Measurements from ENCODE around the gene ALPK3.

The ALPK3 gene, protein sequence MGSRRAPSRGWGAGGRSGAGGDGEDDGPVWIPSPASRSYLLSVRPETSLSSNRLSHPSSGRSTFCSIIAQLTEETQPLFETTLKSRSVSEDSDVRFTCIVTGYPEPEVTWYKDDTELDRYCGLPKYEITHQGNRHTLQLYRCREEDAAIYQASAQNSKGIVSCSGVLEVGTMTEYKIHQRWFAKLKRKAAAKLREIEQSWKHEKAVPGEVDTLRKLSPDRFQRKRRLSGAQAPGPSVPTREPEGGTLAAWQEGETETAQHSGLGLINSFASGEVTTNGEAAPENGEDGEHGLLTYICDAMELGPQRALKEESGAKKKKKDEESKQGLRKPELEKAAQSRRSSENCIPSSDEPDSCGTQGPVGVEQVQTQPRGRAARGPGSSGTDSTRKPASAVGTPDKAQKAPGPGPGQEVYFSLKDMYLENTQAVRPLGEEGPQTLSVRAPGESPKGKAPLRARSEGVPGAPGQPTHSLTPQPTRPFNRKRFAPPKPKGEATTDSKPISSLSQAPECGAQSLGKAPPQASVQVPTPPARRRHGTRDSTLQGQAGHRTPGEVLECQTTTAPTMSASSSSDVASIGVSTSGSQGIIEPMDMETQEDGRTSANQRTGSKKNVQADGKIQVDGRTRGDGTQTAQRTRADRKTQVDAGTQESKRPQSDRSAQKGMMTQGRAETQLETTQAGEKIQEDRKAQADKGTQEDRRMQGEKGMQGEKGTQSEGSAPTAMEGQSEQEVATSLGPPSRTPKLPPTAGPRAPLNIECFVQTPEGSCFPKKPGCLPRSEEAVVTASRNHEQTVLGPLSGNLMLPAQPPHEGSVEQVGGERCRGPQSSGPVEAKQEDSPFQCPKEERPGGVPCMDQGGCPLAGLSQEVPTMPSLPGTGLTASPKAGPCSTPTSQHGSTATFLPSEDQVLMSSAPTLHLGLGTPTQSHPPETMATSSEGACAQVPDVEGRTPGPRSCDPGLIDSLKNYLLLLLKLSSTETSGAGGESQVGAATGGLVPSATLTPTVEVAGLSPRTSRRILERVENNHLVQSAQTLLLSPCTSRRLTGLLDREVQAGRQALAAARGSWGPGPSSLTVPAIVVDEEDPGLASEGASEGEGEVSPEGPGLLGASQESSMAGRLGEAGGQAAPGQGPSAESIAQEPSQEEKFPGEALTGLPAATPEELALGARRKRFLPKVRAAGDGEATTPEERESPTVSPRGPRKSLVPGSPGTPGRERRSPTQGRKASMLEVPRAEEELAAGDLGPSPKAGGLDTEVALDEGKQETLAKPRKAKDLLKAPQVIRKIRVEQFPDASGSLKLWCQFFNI (N-terminal part only)

DNA sequence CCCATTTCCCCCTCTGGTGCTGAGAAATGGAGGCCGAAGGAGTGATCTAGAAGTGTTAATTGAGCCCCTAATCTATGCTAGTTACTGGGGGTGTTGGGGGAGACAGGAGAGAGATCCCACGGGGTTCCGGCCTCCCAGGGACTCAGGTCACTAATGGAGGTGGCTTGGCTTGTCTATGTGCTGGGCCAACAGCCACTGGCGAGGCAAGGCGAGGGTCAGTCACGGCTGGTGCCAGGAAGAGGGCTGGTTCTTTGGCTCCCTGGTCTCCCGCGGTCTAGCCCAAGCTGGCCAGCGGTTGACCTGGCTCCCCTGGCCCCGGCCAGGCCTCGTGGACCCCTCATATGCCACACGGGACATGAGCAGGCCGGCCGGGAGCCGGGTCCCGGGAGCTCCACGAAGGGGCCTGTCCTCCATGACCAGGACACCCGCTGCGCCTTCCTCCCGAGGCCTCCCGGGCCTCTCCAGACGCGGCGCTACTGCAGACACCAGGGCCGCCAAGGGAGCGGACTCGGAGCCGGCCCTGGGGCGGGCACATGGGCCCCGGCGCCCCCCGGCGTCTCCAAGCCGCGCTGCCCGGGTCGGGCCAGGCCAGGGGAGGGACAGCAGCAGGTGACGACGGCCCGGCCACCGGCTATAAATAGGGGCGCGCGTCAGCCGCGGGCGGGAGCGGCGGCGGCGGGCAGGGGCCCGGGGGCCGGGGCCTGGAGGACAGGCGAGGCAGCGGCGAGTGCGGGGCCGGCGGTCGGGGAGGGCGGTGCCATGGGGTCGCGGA is at the start of gene ALPK3:
Gene ALPK3, plus strand, starts transcription at position 663 of the 772 bp plus-strand sequence. Its CDS starts 97 bp downstream, at position 760.
- no peak for DNase-seq

DNA sequence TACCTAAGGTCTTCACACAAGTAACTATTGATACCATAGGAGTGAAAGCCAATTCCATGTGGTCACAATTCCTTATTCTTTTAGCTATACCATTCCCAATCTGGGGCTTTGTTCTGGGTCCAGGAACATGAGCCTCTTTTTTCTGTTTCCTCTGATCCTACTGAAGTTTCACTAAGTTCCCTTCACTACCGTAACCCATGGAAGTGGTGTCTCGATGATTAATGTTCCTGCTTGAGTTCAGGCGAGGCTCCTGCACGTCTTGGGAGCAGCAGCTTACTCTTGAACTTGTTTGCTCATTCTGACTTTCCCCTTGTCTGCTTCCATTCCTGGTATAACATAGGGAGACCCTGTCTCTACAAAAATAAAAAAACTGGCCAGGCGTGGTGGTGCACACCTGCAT is 45.1 kb upstream of the ALPK3 start:
- DNase-seq, result no peak

DNA sequence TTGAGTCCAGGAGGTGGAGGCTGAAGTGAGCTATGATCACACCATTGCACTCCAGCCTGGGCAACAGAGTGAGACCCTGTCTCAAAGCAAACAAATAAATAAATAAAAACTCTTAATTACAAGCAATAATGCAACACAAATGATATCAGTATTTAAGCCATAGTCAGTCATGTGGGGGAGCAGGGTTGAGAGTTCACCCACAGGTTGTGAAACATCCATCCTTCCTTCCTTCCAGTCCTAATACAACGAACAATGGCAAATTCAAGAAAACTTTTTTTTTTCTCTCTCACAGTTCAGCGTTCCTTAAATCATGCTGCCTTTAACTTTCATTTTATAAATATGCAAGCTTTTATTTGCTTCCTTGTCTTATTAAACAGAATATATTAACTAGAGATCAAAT is 44.7 kb upstream of the ALPK3 start:
- DNase-seq, result no peak

DNA sequence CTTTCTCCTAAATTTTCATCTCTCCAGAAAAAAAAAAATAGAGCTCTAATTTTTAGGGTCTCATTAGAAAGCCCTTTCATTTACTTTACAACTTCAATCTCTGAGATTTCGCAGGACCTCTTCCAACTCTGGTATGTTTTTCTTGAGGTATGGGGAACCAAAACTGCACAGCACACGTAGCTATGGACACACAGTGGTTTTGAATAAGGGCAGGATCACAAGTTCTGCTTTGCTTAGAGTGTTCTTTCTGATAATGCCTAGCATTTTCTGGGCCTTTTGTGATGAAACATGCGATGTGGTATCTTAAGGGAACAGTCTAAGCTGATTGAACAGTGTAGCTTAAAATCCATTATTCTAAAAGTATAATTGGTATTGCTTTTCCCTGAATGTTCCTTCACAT is 43.4 kb upstream of the ALPK3 start:
- no peak for DNase-seq

DNA sequence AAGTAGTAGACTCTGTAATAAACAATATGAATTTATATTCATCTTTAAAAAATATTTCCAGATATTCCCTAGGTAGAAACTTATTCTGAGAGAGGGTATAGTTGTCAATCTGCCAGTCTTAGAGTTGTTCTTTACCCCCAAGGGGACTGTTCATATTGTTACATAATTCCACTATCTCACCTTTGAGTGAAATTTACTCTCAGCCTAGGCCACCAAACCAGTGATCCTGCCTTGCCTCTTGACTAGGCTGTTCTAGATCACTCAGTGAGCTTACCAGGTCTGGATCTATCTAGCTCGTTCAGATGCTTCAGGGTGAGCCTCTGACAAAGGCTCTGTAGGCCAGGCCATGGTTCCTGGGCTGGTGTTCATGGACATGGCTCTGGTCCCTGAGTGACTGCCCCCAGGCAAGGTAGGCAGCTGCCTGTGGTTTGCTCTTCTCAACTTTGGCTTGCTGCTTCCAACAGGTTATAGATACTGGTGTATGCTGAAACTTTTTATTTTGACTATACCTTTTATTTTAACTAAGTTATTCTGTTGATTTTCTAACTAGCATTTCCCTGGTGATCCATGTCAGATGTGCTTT is 41.2 kb upstream of the ALPK3 start:
- DNase-seq, result no peak

DNA sequence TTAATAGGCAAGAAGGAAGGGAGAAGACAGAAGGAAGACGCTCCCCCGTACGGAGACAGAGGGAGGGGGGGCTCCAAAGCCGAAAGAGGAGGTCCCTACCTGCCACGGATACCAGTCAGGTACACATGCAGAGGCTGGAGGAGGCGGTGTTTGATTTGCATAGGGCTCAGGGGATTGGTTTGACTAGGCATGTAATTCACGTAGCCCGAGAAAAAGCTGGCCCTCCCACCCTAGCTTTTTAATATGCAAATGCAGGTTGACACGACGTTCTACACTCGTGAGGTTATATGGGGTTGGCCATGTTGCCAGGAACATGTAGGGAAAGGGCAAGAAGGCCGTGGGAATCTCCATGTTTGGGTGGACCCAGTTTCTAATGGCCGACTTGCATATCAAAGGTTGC is 39.0 kb upstream of the ALPK3 start:
- DNase-seq, result no peak

DNA sequence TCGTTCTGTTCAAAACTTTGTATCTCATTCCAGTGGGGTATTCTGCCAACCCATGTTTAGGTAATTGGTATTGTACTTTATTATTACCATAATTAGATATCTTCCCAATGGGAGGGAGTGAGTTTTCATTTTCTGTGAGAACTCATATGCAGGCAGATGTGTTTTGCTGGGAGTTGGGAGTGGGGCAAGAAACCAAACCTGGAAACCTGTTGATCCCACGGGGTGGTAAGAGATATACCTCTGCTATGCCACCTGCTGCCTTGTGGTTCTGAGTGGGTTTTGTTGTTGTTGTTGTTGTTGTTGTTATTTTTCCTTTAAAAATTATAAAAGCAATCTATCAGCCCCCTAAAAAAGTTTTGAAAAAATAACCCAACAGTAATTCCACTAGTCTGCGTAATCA is 36.7 kb upstream of the ALPK3 start:
- no peak for DNase-seq

DNA sequence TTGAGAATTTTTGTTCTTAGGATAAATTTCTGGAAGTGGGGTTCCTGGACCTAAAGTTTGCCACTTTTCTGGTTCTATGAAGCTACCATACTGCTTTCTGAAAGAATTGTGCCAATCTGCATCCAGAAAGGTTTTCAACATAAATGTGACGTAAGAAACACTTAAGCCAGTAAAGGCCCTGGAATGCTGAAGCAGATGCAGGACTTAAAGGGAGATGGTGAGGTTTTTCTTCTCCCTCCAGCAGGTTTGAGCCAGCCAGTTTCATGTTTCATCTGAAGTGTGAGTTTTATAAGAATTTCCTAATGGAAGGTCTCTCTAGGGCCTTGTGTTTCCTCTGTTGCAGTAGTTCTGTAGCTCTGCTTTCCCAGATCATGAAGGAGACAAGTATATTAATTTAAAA is 35.7 kb upstream of the ALPK3 start:
- no peak for DNase-seq

DNA sequence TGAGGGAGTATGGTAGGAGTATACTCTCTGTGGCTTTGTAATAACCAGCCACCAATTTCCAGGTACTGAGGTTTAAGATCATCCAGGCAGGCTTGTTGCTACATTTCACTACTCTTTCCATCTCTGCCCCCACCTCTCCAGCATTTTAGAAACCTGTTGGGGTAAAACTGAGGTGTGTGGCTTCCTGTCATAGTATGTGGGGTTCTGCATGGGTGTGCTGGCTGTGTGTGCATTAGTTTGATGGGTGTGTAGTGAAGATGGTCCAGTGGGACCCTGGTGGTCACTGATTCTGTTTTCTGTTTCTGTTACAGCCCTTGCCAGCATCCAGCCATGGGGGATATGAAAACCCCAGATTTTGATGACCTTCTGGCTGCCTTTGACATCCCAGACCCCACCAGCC is 34.8 kb upstream of the ALPK3 start:
- DNase-seq, result no peak

DNA sequence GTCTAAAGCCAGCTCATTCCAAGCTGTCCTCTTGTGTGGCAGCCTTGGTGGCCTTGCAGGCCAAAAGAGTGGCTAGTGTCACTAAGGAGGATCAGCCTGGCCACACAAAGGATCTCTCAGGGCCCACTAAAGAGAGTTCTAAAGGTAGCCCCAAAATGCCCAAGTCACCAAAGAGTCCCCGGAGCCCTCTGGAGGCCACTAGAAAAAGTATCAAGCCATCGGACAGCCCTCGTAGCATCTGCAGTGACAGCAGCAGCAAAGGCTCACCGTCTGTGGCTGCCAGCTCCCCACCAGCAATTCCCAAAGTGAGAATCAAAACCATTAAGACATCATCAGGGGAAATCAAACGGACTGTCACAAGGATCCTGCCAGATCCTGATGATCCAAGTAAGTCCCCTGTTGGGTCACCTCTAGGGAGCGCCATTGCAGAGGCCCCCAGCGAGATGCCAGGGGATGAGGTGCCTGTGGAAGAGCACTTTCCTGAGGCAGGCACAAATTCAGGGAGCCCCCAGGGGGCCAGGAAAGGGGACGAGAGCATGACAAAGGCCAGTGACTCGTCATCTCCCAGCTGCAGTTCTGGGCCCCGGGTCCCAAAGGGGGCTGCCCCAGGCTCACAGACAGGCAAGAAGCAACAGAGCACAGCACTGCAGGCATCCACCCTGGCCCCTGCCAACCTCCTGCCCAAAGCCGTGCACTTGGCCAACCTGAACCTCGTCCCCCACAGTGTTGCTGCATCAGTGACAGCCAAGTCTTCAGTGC is 33.5 kb upstream of the ALPK3 start:
- DNase-seq, result no peak

DNA sequence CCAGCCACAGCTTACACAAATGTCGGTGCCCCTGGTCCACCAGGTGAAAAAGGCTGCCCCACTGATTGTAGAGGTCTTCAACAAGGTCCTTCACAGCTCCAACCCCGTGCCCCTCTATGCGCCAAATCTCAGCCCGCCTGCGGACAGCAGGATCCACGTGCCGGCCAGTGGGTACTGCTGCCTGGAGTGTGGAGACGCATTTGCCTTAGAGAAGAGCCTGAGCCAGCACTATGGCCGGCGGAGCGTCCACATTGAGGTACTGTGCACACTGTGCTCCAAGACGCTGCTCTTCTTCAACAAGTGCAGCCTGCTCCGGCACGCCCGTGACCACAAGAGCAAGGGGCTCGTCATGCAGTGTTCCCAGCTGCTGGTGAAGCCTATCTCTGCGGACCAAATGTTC is 32.9 kb upstream of the ALPK3 start:
- DNase-seq, result no peak

DNA sequence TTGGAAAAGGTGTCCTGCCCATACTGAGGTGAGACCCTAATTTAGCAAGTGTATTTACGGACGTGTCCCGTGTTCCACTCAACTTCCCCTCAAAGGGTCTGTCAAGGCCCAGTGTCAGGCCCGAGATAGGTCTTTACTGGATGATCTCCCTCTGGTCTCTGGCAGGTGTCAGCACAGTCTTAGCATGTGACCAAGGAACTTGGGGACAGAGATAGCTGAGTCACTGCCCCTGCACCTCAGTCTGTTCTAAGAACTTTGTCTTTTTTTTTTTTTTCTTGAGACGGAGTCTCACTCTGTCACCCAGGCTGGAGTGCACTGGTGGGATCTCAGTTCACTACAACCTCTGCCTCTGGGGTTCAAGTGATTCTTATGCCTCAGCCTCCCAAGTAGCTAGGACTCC is 32.1 kb upstream of the ALPK3 start:
- DNase-seq, result no peak

DNA sequence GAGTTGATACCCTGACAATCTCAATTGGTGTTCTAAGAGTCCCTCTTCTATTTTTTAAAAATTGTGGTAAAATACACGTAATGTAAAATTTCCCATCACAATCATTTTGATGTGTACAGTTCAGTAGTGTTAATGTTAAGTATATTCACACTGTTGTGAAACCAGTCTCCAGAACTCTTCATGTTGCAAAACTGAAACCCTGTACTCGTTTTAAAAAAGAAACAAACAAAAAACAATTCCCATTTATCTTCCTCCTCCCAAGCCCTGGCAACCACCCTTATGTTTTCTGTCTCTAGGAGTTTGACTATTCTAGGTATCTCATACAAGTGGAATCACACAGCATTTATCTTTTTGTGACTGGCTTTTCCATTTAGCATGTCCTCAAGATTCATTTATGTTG is 28.7 kb upstream of the ALPK3 start:
- DNase-seq, result no peak

DNA sequence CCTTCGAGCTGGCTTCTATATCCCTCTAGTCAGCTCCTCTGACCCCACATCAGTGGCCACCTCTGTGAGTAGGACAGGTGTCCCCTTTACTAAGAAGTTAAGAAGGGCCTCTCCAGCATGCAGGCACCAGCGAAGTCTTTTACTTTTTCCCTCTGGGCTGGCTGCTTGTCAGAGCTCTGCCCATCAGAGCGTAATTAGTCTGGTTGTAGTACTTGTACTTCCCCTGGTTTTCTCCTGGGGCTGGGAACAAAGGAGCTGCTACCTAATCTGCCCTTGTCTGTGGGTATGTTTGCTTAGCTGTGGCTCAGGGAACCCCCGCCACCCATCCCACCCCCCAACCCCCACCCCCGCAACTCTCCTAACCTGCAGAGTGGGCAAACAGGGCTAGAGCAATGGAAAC is 27.4 kb upstream of the ALPK3 start:
- DNase-seq, result no peak

DNA sequence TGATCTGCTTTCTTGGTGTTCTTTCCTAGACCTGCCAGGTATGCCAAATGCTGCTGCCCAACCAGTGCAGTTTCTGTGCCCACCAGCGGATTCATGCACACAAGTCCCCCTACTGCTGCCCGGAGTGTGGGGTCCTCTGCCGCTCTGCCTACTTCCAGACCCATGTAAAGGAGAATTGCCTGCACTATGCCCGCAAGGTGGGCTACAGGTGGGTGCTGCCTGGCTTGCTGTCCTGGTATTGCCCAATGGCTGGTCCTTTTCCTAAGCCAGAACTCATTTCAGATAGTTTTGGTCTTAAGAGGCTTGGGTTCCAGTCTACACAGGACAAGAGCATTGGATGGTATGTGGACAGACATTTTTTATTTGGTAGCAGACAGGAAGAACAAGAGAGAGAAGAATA is 26.5 kb upstream of the ALPK3 start:
- no peak for DNase-seq

DNA sequence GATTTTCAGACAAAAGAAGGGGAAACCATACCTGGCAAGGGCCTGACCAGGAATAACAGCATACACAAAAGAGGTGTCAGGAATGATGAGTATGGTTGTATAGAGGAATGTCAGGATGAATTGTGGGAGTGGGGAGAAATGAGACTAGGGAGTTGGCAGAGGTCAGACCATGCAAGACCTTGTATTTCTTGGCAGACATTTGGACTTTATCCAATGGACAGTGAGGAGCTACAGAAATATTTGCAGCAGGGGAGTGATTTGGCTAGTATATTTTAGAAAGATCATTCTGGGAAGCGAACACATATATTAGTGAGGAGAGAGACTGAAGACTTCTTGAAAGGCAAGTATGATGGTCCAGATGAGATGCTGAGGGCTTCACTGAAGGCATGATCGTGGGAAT is 25.4 kb upstream of the ALPK3 start:
- DNase-seq, result no peak

DNA sequence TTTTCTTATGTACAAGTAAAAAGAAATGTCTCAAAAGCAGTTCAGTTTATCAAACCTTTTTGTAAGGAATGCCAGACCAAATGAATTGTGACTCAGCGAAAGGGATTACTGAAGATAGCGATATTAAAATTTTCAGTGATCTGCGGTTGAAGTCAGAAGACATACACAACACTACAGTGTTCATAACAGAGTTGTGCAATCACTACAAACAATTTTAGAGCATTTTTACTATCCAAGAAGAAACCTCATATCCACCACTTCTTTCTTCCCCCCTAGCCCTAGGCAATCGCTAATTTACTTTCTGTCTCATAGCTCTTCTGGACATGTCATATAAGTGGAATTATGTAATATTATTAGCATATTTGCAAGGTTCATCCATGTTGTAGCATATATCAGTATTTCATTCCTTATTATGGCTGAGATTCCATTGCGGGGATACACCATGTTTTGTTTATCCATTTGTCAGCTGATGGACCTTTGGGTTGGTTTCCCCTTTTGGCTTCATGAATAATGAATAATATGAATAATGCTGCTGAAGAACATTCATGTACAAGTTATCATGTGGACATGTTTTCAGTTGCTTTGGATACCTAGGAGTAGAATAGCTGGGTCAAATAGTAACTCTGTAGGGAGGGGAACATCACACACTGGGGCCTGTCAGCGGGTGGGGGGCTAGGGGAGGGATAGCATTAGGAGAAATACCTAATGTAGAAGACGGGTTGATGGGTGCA is 23.6 kb upstream of the ALPK3 start:
- DNase-seq, result no peak

DNA sequence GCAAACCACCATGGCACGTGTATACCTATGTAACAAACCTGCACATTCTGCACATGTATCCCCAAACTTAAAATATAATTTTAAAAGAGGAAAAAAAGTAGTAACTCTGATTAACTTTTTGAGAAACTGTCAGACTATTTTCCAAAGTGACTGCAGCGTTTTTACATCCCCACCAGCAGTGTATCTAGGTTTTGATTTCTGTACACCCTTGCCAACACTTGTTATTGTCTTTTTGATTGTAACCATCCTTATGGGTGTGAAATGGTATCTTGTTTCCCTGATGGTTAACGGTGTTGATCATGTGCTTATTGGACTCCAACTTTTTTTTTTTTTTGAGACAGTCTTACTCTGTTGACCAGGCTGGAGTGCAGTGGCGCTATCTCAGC is 23.0 kb upstream of the ALPK3 start:
- DNase-seq, result no peak

DNA sequence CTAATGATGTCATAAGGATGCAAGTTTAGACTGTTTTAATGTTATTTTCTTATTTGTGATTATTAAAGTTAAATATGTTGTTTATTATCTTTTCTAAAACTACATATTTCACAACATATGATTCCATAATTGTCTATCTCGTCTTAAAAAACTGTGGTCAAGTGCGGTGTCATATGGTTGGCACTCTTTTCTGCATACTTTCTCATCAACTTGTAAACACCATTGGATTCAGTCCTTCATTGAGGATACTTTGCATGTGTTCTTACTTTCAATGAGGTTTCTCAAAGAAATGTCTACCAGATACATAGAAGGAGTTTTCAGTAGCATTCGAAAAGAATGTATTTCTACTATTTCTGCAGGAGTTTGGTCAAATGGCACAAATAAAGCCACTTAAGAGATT is 22.0 kb upstream of the ALPK3 start:
- DNase-seq, result no peak

DNA sequence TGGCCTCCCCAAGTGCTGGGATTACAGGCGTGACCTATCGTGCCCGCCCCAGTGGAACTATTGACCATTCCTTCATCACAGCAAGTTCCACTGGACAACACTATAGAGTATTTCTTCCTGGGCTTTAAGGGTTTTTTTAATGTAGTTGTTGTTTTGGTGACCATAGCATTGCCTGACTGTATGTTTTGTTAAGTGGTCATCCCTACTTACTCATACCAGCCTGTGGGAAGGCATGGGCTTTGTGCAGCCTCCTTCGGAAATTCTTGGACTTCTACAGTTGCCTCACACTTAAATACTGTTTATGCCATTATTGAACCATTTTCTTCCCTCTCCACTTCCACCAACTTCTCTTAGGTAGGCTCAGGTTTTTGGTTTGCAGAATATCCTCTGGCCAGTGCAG is 19.9 kb upstream of the ALPK3 start:
- no peak for DNase-seq

DNA sequence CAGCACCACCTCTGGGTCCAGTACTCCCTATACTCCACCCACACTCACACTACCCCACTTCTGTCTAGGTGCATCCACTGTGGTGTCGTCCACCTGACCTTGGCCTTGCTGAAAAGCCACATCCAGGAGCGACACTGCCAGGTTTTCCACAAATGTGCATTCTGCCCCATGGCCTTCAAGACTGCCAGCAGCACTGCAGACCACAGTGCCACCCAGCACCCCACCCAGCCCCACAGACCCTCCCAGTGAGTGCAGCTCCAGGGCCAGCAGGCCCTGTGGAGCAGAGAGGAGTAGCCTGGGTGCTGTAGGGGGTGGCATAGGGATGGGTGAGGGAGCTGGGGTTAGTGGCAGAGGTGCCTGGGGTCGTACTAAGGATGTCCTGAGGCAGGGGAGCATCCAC is 19.4 kb upstream of the ALPK3 start:
- DNase-seq, result no peak
